Fibroblast of the aortic adventitia (primary cell): Measurements from ENCODE around the gene CGB2. TPM values are rescaled to one million over a fixed set of nuclear protein-coding genes. Genes with fewer than 3 reads are reported as not detected.
A peak's percentile ranks its signal among the peaks of the same experiment; 100 is the strongest.
"Not testable (repeated sequence)": the region's sequence is repeated elsewhere in the genome, so short reads cannot be mapped to it uniquely, and the experiment has no call there.

Experiments used
- DNase-seq: peaks from one replicate; pipeline ENCODE4 v3.0.0-alpha.2; 2010; ENCODE audit warnings: low read depth
- H3K4me3 ChIP-seq: 2 replicates; pipeline ENCODE4 v1.5.1; 2011; ENCODE audit warnings: low read depth, mild to moderate bottlenecking, control low read depth, low read length, moderate library complexity
- CTCF ChIP-seq: IDR thresholded peaks from 2 replicates; pipeline ENCODE4 v1.5.1; 2011; ENCODE audit warnings: mild to moderate bottlenecking, low read length, control low read depth, inconsistent platforms; ENCODE audit not compliant: insufficient read depth
- total RNA-seq: library from RNA; depleted of rRNA; stranded (reverse); fragments of >200 nt; gene quantifications from 2 replicates; pipeline ENCODE4 v1.2.3, GENCODE V29; 2012; ENCODE audit warnings: low replicate concordance

The CGB2 gene
- total RNA-seq, 1 donor = not detected

GRCh38 chr19:49029749-49030148 is 1.9 kb upstream of the CGB2 start:
- not testable (repeated sequence) for DNase-seq, H3K4me3 ChIP-seq

DNA sequence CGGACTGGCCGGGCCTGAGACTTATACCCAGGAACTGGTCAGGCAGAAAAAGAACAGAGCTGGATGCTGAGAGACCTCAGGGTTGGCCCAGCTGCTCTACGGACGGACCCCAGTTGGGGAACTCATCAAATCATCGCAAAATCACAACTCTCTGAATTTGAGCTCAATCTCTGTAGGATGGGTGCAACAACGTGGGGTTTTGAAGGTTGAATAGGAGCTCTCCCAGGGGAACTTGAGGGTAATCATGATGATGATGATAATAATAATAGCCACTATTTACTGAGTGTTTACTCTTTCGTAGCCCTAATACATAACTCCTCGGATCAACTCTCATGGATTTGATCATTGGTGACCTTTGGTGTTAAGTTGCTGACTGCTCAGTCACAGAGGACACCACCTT is 1.4 kb upstream of the CGB2 start:
- not testable (repeated sequence) for H3K4me3 ChIP-seq, DNase-seq

- not testable (repeated sequence) for DNase-seq, H3K4me3 ChIP-seq
- TF ChIP-seq CTCF = peak; percentile 52
Observed at GRCh38 chr19:49036815-49037214, 5.1 kb downstream of the CGB2 start, which contains the start of gene CGB1. Gene CGB1 (minus strand): TSS chr19:49036895. CDS start chr19:49036711, 184 bp downstream.

DNA sequence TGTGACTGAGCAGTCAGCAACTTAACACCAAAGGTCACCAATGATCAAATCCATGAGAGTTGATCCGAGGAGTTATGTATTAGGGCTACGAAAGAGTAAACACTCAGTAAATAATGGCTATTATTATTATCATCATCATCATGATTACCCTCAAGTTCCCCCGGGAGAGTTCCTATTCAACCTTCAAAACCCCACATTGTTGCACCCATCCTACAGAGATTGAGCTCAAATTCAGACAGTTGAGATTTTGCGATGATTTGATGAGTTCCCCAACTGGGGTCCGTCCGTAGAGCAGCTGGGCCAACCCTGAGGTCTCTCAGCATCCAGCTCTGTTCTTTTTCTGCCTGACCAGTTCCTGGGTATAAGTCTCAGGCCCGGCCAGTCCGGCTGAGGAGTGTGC is 6.4 kb downstream of the CGB2 start:
- not testable (repeated sequence) for DNase-seq, H3K4me3 ChIP-seq

DNA sequence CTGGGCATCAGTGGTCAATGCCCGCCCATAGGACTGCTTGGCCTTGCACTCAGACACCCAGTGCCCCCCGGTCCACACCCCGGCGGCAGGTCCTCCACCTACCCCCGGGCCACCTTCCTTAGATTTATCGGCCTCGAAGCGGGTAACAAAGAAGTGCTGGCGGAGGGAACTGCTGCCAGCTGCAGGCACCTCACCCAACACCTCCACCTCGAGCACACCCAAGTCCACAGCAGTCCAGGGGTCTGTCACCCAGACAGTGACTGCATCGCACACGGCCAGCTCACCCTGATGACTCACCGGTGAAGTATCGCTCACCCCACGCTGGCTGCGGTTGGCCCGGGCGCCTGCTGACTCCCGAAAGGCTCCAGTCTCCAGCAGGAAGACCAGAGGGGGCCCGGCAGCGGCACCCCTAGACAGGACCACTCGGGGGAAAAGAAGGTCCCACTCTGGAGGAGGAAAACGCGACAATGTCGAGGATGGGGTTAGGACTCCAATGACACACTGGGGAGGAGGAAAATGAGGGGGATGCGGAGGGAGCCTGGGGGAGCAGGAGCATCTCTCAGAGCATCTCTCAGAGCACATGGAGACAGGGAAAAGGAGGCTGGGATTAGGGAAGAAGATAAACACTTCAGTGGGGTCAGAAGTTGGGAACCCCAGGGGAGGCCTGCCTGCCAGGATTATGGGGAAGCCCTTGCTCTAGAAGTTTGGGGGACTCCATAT is 7.0 kb downstream of the CGB2 start:
- peak; percentile 42 for DNase-seq
- not testable (repeated sequence) for H3K4me3 ChIP-seq

DNA sequence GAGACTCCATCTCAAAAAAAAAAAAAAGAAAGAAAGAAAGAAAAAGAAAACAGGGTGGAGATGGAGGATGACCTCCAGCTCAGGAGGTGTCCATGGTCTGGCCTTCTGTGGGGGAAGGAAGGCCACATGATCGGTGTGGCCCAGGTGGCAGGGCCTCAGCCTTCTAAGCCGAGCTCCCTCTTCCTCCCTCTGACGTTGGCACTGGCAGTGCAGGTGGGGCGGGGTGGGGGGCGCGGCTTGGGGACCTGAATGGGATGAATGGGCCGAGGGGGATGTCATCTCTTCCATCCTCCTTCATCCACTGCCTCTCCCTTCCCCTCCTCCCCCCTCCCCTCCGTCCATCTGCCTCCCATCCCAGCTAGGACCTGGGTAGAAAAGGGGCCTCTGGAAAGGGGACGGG is 8.0 kb downstream of the CGB2 start:
- H3K4me3 ChIP-seq, DNase-seq: not testable (repeated sequence)

DNA sequence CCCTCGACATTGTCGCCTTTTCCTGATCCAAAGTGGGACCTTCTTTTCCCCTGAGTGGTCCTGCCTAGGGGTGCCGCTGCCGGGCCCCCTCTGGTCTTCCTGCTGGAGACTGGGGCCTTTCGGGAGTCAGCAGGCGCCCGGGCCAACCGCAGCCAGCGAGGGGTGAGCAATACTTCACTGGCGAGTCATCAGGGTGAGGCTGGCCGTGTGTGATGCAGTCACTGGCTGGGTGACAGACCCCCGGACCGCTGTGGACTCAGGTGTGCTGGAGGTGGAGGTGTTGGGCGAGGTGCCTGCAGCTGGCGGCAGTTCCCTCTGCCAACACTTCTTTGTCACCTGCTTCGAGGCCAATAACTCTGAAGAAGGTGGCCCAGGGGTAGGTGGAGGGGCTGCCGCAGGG is 10.5 kb downstream of the CGB2 start:
- no peak overlapping the region for H3K4me3 ChIP-seq
- TF ChIP-seq CTCF = no peak
- no peak for DNase-seq

DNA sequence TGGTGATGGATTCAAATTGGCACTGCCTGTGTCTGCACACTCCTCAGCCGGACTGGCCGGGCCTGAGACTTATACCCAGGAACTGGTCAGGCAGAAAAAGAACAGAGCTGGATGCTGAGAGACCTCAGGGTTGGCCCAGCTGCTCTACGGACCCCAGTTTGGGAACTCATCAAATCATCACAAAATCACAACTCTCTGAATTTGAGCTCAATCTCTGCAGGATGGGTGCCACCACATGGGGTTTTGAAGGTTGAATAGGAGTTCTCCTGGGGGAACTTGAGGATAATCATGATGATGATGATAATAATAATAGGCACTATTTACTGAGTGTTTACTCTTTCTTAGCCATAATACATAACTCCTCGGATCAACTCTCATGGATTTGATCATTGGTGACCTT is 11.0 kb downstream of the CGB2 start:
- DNase-seq, H3K4me3 ChIP-seq: not testable (repeated sequence)

- not testable (repeated sequence) for DNase-seq, H3K4me3 ChIP-seq
Observed at GRCh38 chr19:49043548-49043947, 11.9 kb downstream of the CGB2 start, which contains the start of gene CGB5. Gene CGB5 (plus strand): TSS chr19:49043848. CDS start chr19:49044210, 362 bp downstream.

GRCh38 chr19:49049011-49049410 is 17.3 kb downstream of the CGB2 start, which contains the start of gene CGB8:
Gene CGB8 (minus strand): TSS chr19:49049111. CDS start chr19:49048739, 372 bp downstream.
- DNase-seq, H3K4me3 ChIP-seq: not testable (repeated sequence)

DNA sequence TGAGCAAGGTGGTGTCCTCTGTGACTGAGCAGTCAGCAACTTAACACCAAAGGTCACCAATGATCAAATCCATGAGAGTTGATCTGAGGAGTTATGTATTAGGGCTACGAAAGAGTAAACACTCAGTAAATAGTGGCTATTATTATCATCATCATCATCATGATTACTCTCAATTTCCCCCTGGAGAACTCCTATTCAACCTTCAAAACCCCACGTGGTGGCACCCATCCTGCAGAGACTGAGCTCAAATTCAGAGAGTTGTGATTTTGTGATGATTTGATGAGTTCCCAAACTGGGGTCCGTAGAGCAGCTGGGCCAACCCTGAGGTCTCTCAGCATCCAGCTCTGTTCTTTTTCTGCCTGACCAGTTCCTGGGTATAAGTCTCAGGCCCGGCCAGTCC is 18.1 kb downstream of the CGB2 start:
- H3K4me3 ChIP-seq, DNase-seq: not testable (repeated sequence)

DNA sequence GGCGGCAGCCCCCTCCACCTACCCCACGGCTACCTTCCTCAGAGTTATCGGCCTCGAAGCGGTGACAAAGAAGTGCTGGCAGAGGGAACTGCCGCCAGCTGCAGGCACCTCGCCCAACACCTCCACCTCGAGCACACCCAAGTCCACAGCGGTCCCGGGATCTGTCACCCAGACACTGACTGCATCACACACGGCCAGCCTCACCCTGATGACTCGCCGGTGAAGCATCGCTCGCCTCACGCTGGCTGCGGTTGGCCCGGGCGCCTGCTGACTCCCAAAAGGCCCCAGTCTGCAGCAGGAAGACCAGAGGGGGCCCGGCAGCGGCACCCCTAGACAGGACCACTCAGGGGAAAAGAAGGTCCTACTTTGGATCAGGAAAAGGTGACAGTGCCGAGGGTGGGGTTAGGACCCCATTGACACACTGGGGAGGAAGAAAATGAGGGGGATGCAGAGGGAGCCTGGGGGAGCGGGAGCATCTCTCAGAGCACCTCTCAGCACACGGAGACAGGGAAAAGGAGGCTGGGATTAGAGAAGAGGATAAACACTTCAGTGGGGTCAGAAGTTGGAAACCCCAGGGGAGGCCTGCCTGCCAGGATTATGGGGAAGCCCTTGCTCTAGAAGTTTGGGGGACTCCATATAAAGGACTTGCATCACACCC is 18.8 kb downstream of the CGB2 start:
- peak; percentile 44 for DNase-seq
- H3K4me3 ChIP-seq = not testable (repeated sequence)
